ENCODE measurements around the gene LCLAT1. TPM values are rescaled to one million over a fixed set of nuclear protein-coding genes. Genes with fewer than 3 reads are reported as not detected.

Gene LCLAT1
- total RNA-seq, 1 experiment from 2014 or later, result 36.0 TPM

- BruUV-seq (replicated peaks), result no TSS peak
Measured at GRCh38 chr2:30439879-30440278, 7.2 kb upstream of the LCLAT1 start.

DNA sequence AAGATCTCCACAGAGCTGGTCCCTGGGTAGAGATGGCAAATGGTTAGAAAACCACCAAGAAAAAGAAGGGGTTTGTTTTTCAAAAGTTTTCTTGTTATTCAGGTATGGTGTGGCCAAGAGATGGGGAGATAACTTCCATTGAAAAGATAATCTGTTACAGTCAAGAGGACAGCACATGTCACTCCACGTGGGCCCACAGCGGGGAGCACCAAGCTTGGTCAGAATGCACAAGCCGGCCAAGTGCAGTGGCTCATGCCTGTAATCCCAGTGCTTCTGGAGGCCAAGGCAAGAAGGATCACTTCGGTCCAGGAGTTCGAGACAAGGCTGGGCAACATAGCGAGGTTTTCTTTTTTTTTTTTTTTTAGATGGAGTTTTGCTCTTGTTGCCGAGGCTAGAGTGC, 6.0 kb upstream of the LCLAT1 start:
- intact Hi-C loops (cut with micrococcal nuclease; ENCODE audit: unreplicated experiment) (no loop called here), in situ Hi-C loops (cut with HindIII; ENCODE audit: low pct_unique_long_range_greater_than_20kb, low sequenced_read_pairs) (no loop called here)
- H3K4me1 ChIP-seq (ENCODE audit: control insufficient read depth, insufficient read depth, low read length), result no peaks in the 10 kb centered on the region
- no peak overlapping the region for H3K27ac ChIP-seq (ENCODE audit: low read length)
- CTCF ChIA-PET, result no interaction called here
- no TSS peak for BruUV-seq (replicated peaks)
- no peaks in the 10 kb centered on the region for H3K27me3 ChIP-seq (ENCODE audit: control insufficient read depth, insufficient read depth, low read length)
- no peak for TF ChIP-seq REST (IDR thresholded peaks at IDR 0.05; ENCODE audit: insufficient read depth in 1 of 2, low read depth in 2 of 2, low read length in 1 of 2)
- no peak for TF ChIP-seq CTCF (IDR thresholded peaks at IDR 0.05)
- no peak for TF ChIP-seq POLR2AphosphoS5 (IDR thresholded peaks at IDR 0.05; ENCODE audit: low read depth, low read length)
- TF ChIP-seq TCF7L2 (IDR thresholded peaks at IDR 0.05; ENCODE audit: low read depth, low read length), result no peak
- no peak for TF ChIP-seq SIN3A (IDR thresholded peaks at IDR 0.05; ENCODE audit: borderline replicate concordance, insufficient read depth, low read depth, low read length)
- H3K4me3 ChIP-seq (ENCODE audit: low read depth in 2 of 2, low read length in 2 of 2), result no peak overlapping the region
- ATAC-seq (no peak), DNase-seq (ENCODE audit: low read depth, low spot score) (no peak)
- H3K9me3 ChIP-seq (ENCODE audit: control insufficient read depth, insufficient read depth, low read depth, low read length), result no peaks in the 10 kb centered on the region
- no peaks in the 10 kb centered on the region for H3K36me3 ChIP-seq (ENCODE audit: control insufficient read depth, insufficient read depth, low read length)
- POLR2A ChIA-PET, result no interaction called here

More at GRCh38 chr2:30439879-30440278, 7.2 kb upstream of the LCLAT1 start:
- H3K4me3 ChIP-seq (ENCODE audit: low read depth in 2 of 2, low read length in 2 of 2), result no peak overlapping the region
- ATAC-seq, result no peak
- no peaks in the 10 kb centered on the region for H3K36me3 ChIP-seq (ENCODE audit: control insufficient read depth, insufficient read depth, low read length)
- CTCF ChIA-PET, result no interaction called here
- H3K27me3 ChIP-seq (ENCODE audit: control insufficient read depth, insufficient read depth, low read length), result no peaks in the 10 kb centered on the region
- no peak overlapping the region for H3K27ac ChIP-seq (ENCODE audit: low read length)
- POLR2A ChIA-PET, result no interaction called here
- no peak for TF ChIP-seq CTCF (IDR thresholded peaks at IDR 0.05)
- TF ChIP-seq REST (IDR thresholded peaks at IDR 0.05; ENCODE audit: insufficient read depth in 1 of 2, low read depth in 2 of 2, low read length in 1 of 2), result no peak
- no peak for TF ChIP-seq TCF7L2 (IDR thresholded peaks at IDR 0.05; ENCODE audit: low read depth, low read length)
- no peak for TF ChIP-seq SIN3A (IDR thresholded peaks at IDR 0.05; ENCODE audit: borderline replicate concordance, insufficient read depth, low read depth, low read length)
- no peak for TF ChIP-seq POLR2AphosphoS5 (IDR thresholded peaks at IDR 0.05; ENCODE audit: low read depth, low read length)
- no peaks in the 10 kb centered on the region for H3K4me1 ChIP-seq (ENCODE audit: control insufficient read depth, insufficient read depth, low read length)
- in situ Hi-C loops (cut with HindIII; ENCODE audit: low pct_unique_long_range_greater_than_20kb, low sequenced_read_pairs), result no loop called here
- DNase-seq (ENCODE audit: low read depth, low spot score), result no peak
- intact Hi-C loops (cut with micrococcal nuclease; ENCODE audit: unreplicated experiment), result no loop called here
- no peaks in the 10 kb centered on the region for H3K9me3 ChIP-seq (ENCODE audit: control insufficient read depth, insufficient read depth, low read depth, low read length)
